ENCODE measurements around the gene PCDHGA3. TPM values are rescaled to one million over a fixed set of nuclear protein-coding genes. Genes with fewer than 3 reads are reported as not detected.
"Not testable (repeated sequence)": the region's sequence is repeated elsewhere in the genome, so short reads cannot be mapped to it uniquely, and the experiment has no call there.

Gene PCDHGA3
- polyA plus RNA-seq, 1 donor (not counting 4 experiments of a cell fraction or from before 2014, with no cell fraction given), result 0.03 TPM

GRCh38 chr5:141338538-141339306, 4.9 kb upstream of the PCDHGA3 start, which contains the start of gene PCDHGA2:
PCDHGA2 (plus strand) TSS chr5:141338760.
- dilution Hi-C loops (cut with MboI; ENCODE audit: extremely low pct_ligation_motif_present, low sequenced_read_pairs), result no loop called here
- H3K9me1 ChIP-seq (ENCODE audit: control insufficient read depth, extremely low read depth, insufficient read depth, low read length), result no peaks in the 10 kb centered on the region
- peaks cover 11% of the 10 kb centered on the region for H3K27me3 ChIP-seq (ENCODE audit: control insufficient read depth, extremely low read depth, insufficient read depth, low read length)
- H3K36me3 ChIP-seq (ENCODE audit: control insufficient read depth in 2 of 2, extremely low read depth in 1 of 2, insufficient read depth in 2 of 2, low read length in 2 of 2), result no peaks in the 10 kb centered on the region
- TF ChIP-seq EZH2 (IDR thresholded peaks at IDR 0.05; ENCODE audit: low read length) (no peak), CTCF (optimal IDR thresholded peaks at IDR 0.05 in 1 of 3, IDR thresholded peaks at IDR 0.05 in 1 of 3, conservative IDR thresholded peaks at IDR 0.05 in 1 of 3; ENCODE audit: extremely low read depth in 1 of 3, insufficient read depth in 2 of 3, low read length in 3 of 3) (peak; percentile 33 to 38 (median 37))
- peaks cover 7% of the 10 kb centered on the region for H3K9me3 ChIP-seq (ENCODE audit: control insufficient read depth, low read depth, low read length)
- DNase-seq (ENCODE audit: low read depth, low spot score), result no peak
- peak within 1 kb of the TSS; percentile 47 for H3K4me2 ChIP-seq (ENCODE audit: control insufficient read depth, extremely low read depth, insufficient read depth, low read depth, low read length)
- no peaks in the 10 kb centered on the region for H3K4me1 ChIP-seq (ENCODE audit: control insufficient read depth, extremely low read depth, insufficient read depth, low read length)
- H3K79me2 ChIP-seq (ENCODE audit: control insufficient read depth, insufficient read depth, low read length), result no peaks in the 10 kb centered on the region
- H3K9ac ChIP-seq (ENCODE audit: control insufficient read depth, extremely low read depth, insufficient read depth, low read length), result no peak within 1 kb of the TSS
- no peaks in the 10 kb centered on the region for H4K20me1 ChIP-seq (ENCODE audit: control insufficient read depth, extremely low read depth, insufficient read depth, low read length)
- no peak for FAIRE-seq
- H3K4me3 ChIP-seq (ENCODE audit: control insufficient read depth in 2 of 3, extremely low read depth in 1 of 3, insufficient read depth in 2 of 3, low read depth in 1 of 3, low read length in 3 of 3), result peak within 1 kb of the TSS in 2 of 3 experiments; percentile 14 to 18
- peak within 1 kb of the TSS; percentile 31 for H2AFZ ChIP-seq (ENCODE audit: control insufficient read depth, low read length)
- no peak within 1 kb of the TSS for H3K27ac ChIP-seq (ENCODE audit: control insufficient read depth, insufficient read depth, low read length)

GRCh38 chr5:141340781-141341354, 2.8 kb upstream of the PCDHGA3 start:
- H3K9ac ChIP-seq (ENCODE audit: control insufficient read depth, extremely low read depth, insufficient read depth, low read length); H4K20me1 ChIP-seq (ENCODE audit: control insufficient read depth, extremely low read depth, insufficient read depth, low read length); H2AFZ ChIP-seq (ENCODE audit: control insufficient read depth, low read length); H3K4me2 ChIP-seq (ENCODE audit: control insufficient read depth, extremely low read depth, insufficient read depth, low read depth, low read length); FAIRE-seq; dilution Hi-C loops (cut with MboI; ENCODE audit: extremely low pct_ligation_motif_present, low sequenced_read_pairs); DNase-seq (ENCODE audit: low read depth, low spot score); H3K79me2 ChIP-seq (ENCODE audit: control insufficient read depth, insufficient read depth, low read length); H3K27ac ChIP-seq (ENCODE audit: control insufficient read depth, insufficient read depth, low read length); H3K36me3 ChIP-seq (ENCODE audit: control insufficient read depth in 2 of 2, extremely low read depth in 1 of 2, insufficient read depth in 2 of 2, low read length in 2 of 2); H3K4me3 ChIP-seq (ENCODE audit: control insufficient read depth in 2 of 3, extremely low read depth in 1 of 3, insufficient read depth in 2 of 3, low read depth in 1 of 3, low read length in 3 of 3); H3K9me1 ChIP-seq (ENCODE audit: control insufficient read depth, extremely low read depth, insufficient read depth, low read length); H3K4me1 ChIP-seq (ENCODE audit: control insufficient read depth, extremely low read depth, insufficient read depth, low read length): not testable (repeated sequence)
- peaks cover 16% of the 10 kb centered on the region for H3K9me3 ChIP-seq (ENCODE audit: control insufficient read depth, low read depth, low read length)
- H3K27me3 ChIP-seq (ENCODE audit: control insufficient read depth, extremely low read depth, insufficient read depth, low read length), result peaks cover 11% of the 10 kb centered on the region
